CD4-positive, alpha-beta T cell treated with Interleukin-12 subunit alpha and Interleukin-12 subunit beta, for 1 hour (primary cell): ENCODE results near the gene PRSS33.

ENCODE experiments used
- DNase-seq: peaks from one replicate; pipeline ENCODE4 v3.0.0-alpha.2; 2020

The PRSS33 gene

DNA sequence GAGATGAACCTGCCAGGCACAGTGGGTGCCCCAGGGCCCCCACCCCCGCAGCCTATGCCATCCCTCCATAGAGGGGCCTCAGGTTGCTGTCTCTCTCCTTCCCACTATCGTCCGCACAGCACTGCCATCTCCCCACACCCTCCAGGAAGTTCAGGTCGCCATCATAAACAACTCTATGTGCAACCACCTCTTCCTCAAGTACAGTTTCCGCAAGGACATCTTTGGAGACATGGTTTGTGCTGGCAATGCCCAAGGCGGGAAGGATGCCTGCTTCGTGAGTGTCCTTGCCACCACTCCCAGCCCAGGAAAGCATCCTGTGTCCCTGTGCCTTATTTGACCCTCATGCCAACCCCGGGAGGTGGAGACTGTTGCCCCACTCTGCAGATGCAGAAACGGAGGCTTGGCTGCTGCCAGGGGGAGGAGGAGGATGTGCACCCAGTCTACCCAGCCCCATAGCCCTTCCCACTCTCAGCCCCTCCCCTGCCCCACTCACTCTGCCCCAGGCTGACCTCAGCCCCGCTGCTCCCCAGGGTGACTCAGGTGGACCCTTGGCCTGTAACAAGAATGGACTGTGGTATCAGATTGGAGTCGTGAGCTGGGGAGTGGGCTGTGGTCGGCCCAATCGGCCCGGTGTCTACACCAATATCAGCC, 33.6 kb upstream of the PRSS33 start:
- no peak for DNase-seq

DNA sequence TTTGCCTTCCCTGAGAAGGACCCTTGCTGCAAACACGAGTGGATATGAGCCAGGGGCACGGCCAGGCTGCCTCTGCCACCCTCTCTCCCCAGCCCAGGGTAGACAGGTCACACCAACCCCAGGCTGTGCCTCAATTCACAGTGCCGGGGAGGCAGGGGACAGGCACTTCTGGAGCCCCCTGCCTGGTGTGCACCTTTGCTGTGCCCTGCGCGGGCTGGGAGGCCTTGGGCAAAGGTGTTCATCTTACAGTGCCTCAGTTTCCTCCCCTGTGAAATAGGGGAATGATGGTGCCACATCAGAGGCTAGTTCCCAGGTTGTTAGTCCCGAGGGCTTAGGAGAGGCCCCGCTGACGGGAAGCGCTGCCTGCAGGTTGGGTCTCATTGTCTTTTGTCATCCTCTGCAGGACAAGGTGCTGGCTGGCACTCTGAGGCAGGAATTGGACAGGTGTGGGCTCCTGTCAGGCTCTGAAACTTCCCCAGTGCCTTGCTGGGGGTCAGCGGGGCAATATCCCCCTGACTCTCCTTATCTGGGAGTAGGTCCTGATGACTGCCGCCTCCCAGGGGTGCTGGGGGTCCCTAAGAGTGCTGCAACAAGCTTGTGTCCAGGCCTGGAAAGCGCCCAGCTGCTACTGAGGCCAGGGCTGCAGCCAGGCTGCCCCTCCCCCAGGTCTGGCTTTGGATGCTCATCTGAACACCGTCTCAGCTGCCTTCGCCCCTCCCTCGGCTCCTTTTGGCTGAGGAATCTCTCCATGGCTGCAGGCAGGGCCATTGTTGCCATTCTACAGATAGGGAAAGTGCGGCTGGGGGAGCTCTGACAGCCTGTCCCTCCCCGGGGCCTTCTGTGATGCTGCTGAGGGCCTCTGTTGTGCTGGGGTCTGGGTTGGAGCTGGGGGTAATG, 32.8 kb upstream of the PRSS33 start:
- DNase-seq: no peak

DNA sequence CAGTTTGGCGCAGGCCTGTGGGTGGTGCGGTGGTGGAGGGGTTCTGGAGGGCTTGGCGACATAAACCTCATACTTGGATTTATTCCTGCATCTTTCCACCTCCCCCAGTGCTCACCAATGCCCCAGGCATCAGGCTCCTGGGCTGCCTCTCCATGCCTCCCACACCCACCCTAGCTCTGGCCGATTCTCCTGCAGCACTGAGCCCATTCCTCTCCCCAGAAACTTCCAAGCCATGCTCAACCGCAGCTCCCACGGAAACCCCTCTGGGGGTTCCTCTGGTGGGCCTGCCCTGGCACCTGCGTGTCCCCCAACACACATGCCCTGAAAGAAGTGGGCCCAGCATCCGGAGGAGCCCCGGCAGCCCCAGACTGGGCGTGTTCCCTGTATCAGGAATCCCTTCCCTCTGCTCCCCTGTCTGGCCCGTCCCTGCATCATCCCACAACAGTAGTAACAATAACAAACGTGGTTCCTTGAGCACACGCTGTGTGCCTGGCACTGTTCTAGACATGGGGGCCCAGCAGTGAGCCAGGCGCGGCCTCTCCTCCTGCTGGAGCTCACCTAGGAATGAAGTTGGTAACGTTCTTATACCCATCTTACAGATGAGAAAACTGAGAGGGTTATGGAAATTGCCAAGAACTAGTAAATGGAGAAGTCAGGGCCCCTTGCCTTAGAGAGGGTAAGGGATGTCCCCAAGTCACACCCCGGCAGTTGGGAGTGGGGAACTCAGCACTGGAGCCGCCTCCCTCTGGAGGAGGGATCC, 32.0 kb upstream of the PRSS33 start:
- DNase-seq: no peak

DNA sequence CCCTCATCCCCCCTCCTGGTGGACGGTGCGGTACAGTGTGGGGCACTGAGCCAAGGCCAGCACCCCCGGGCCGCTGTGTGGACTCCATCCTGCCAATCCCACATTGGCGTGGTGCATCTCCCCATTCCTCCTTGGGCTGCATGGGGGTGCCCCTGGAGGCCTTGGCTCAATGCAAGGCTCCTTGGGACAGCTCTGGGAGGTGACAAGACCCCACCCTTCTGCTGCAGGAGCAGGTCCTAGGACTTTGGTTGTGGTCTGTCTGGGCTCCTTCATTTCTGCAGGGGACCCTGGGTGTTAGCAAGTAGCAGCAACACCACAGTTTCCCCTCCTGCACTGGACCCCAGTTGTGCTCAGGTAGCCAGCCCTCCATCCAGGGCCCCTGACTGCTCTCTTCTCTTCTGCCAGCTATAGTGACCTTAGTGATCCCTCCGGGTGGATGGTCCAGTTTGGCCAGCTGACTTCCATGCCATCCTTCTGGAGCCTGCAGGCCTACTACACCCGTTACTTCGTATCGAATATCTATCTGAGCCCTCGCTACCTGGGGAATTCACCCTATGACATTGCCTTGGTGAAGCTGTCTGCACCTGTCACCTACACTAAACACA, 31.0 kb upstream of the PRSS33 start:
- DNase-seq: no peak

DNA sequence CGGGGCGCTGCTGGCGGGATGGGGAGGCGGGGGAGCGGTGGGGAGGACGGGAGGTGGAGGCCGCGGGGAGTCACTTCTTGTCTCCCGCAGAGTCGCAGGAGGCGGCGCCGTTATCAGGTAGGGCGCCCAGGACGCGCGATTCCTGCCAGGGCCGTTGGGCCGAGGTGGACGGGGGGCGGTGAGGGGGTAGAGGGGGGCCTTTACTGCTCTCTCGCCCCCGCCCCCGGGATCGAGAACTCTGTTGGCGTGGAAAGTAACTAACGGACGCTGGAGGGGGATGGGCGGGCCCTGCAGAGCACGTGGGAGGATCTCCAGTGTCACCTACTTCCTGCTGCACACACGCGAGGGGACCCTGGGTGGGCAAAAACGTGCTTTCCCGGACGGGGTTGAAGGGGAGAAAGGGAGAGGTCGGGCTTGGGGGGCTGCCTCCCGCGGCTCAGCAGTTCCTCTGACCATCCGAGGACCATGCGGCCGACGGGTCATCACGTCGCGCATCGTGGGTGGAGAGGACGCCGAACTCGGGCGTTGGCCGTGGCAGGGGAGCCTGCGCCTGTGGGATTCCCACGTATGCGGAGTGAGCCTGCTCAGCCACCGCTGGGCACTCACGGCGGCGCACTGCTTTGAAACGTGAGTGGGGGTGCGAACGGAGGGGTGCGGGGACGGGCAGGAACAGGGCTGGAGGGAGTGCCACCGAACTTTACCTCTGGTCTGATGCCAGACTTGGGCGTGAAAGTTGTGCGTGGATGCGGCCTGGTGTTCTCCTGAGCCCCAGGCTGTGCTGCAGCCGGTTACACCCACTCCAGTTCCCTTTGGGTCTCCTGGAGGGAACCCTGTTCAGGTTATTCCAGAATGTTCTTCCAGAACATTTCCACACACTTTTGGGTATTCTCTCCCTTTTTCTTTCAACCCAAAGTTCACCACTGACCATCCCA, 30.2 kb upstream of the PRSS33 start:
- DNase-seq: no peak

DNA sequence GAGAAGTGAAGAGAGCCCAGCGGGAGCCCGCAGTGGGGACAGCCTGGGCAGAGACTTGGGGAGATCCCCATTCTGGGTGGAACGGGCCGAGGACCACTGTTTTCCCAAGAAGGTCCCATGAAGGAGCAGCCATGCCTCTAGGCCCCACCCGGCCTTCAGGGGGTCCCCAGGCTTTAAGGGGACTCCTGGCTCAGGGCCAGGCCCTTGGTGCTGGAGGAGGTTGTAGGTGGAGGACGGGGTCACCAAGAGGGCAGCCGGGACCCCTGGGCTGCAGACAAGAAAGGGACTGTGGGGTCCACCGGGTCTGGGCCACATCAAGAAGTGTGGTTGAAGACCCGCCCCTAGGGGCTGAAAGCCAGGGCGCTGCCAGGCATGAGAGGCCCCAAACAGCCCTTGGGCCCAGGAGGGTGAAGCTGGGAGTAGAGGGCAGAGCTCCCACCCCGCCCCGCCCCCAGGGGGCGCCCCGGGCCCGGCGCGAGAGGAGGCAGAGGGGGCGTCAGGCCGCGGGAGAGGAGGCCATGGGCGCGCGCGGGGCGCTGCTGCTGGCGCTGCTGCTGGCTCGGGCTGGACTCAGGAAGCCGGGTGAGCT, 29.5 kb upstream of the PRSS33 start, which contains the start of gene PRSS21:
Gene PRSS21 (plus strand): TSS at position 487 of the 589 bp plus-strand sequence. CDS start 32 bp downstream, at position 519.
- DNase-seq: peak; percentile 47

DNA sequence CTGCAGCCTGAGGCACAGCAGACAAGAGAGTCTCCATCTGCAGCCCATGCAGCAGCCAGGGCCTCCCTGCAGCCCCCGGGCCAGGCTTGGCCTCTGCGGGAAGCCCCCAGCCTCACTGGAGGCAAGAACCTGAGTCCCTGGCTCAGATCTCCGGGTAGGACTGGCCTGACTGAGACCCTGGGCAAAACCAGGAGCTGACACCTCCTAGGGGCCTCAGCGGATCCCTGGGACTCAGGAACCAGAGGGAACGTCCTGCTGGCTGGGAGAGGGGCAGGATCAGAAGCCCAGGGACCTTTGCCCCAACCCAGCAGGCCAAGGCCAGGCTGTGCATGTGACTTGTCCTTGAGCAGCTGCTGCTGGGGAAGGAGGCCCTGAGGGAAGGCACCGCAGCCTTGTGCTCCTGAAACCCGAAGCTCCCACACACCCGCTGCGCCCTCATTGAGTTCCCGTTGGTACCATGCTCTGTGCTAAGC, 28.0 kb upstream of the PRSS33 start:
- no peak for DNase-seq

DNA sequence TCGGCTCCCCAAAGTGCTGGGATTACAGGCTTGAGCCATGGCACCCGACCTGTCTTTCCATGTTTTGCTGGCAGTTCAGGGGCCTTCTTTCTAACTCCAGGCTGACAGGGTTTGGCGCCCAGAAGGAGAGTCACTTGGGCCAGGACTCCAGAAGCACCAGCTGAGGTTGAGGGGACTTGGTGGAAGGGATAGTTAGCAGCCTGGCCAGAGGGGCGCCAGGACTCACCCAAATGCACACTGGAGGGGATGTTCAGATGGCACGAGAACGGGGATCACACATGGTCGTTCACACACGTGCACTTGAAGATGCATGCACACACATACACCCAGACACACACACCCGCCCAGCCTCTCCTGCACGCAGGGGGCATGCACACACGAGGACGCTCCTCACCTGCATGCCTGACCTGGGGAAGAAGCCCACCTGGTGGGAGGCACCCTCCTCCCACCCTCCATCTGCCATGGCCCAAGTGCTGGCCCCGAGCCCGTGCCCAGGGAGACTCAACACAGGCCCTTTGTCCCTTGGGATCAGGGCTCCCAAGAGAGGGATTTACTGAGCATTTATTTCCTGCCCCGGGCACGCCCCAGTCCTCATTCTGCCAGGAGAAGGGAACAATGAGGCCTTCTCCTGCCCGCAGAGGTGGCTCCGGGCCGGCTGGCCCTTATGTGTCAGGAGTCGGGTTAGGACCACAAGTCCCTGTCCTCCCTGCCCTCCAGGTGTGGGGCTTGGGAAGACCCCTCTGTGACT, 27.4 kb upstream of the PRSS33 start:
- DNase-seq: no peak

DNA sequence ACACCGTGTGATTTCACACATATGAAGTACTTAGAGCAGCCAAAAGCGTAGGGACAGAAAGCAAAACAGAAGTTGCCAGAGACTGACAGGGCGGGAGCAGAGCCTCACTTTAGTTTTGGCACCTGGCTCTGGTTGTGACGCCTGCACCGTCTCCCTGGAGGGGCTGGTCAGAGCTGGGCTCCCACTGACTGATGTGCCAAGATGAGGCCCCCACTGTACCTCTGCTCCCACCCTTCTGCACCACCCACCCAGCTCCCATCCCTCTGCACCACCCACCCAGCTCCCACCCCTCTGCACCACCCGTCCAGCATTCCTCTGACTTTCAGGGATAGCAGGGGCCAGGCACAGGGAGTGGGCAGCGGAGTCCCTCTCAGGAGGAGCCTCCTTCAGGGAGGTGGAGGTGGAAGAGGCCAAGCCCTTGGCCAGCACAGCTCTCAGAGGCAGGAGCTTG, 26.4 kb upstream of the PRSS33 start:
- DNase-seq: no peak

DNA sequence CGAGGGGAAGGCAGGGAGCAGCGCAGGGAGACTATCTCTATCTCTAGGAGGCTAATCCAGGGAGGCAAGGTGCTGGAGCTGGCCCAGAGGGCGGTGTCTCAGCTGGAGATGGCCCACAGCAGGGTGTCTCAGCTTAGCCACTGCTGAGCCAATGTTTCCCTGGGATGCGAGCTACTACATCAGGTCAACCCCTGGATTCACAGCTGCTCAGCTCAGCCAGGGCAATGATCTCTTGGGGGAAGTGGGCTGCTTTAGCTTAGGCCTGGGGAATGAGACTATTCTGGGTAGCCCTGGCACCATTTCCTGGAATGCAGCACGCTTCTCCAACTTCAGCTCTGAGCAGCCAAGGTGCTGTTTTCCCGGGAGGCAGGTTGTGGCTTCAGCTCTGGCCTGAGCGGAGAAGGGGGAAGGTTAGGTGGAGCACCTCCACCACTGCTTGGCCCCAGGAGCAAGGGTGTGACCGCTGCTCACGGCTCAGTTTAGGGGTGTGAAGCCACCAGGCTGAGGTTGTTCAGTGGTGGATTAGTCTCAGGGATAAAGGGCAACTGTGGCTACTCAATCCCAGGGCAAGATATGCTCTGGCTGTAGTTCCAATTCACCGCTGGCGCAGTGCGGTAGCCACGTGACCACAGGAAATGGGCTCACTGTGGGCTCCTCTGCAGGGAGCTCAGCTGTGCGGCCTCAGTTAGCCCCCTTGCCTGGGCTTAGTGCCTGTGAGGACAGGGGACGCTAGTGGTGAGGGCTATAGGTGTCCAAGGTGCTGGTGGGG, 24.5 kb upstream of the PRSS33 start:
- no peak for DNase-seq

DNA sequence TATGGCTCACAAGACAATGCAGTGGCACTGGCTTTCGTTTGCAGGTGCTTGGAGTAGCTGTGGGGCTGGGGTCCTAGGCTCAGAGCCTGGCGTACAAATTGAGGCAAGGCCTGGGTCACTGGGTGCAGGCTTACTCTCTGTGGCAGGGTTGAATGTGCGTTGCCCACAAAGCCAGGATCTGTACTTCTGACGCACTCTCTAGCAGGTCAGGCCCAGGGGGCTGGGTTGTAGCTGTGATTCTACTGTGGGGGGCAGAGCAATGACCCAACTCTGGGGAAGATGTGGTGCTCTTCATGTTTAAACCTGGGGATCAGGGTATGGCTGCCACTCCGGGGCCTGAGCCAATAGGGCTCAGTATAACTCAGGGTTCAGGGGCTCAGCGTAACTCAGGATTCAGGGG, 23.3 kb upstream of the PRSS33 start:
- DNase-seq: no peak

DNA sequence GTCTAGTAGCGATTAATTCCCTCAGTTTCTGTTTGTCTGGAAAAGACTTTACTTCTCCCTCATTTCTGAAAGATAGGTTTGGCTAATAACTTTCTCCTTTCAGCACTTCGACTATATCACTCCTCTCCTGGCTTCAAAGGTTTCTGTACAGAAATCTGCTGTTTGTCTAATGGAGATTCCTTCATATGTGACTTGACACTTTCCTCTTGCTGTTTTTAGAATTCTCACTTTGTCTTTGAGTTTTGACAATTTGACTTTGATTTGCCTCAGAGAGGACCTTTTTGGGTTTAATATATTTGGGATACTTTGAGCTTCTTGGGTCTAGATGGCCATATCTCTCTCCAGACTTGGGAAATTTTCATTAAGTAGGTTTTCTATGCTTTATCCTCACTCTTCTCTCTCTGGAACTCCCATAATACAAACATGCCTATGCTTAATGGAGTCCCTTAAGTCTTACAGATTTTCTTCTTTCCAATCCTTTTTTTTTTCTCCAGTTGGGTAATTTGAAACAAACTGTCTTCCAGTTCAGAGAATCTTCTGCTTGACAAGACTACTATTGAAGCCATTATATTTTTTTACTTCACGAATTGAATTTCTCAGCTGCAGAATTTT, 21.9 kb upstream of the PRSS33 start:
- no peak for DNase-seq

DNA sequence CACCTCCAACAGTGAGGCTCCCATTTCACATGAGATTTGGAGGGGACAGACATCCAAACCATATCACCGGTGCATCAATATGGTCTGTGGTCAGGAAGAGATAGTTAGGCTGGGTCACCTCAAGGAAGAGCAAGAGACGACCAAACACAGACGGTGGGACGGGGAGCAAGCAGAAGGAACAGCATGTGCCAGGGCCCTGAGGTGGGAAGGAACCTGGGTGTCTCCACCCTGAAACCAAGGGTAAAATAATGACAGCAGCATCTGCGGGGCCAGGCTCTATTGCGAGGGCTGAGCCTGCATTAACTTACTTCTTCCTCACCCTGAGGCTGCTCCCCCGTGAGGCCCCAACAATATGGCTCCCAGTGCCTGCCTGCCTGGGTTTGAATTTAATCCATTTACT, 20.8 kb upstream of the PRSS33 start:
- DNase-seq: no peak

DNA sequence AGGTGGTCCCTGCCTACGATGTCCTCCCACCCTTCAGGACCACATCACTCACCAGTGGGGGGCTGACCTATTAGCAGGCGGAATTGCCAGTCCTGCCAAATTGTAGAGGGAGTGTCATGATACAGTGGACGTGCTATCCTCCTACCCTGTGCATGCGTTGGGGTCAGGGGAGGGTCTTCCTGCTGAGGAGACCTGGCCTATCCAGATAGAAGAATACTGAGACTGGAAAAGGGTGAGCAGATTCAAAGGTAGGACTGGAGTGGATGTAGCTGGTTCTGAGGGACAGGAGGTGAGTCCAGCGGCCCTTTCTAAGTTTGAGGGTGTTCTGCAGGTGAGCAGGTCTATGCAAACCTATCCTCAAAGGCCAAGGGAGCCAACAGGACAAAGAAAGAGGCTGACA, 18.9 kb upstream of the PRSS33 start:
- DNase-seq: no peak

DNA sequence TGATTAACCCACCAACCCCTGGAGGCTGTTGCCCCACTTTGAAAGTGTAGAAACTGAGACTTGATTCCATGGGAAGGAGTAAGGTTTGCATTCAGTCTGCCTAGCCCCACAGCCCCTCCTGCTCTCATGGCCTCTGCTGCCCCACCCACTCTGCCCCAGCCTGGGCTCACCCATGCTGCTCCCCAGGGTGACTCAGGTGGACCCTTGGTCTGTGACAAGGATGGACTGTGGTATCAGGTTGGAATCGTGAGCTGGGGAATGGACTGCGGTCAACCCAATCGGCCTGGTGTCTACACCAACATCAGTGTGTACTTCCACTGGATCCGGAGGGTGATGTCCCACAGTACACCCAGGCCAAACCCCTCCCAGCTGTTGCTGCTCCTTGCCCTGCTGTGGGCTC, 17.4 kb upstream of the PRSS33 start:
- DNase-seq: no peak

DNA sequence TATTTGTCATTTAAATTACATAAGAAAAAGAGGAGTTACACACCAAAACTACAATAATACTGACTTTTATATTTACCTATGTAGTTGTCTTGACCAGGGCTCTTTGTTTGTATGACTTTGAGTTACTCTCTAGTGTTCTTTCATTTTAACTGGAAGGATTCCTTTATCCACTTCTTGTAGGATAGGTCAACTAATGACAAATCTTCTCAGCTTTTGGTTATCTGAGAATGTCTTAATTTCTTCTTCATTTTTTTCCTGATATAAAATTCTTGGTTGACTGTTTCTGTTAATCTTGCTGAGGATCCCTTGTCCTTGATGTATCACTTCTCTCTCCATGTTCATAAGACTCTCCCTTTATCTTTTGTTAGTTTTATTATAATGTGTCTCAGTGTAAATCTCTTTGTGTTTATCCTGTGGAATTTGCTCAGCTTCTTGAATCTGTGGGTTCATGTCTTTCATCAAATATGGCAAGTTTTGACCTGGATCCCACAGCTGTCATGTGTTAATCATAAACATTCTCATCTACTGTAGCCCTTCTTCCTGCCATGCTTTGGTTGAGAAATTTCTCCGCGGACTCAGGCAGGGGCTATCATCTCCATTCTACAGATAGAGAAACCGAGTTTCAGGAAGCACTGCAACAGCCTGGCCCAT, 16.3 kb upstream of the PRSS33 start:
- no peak for DNase-seq

DNA sequence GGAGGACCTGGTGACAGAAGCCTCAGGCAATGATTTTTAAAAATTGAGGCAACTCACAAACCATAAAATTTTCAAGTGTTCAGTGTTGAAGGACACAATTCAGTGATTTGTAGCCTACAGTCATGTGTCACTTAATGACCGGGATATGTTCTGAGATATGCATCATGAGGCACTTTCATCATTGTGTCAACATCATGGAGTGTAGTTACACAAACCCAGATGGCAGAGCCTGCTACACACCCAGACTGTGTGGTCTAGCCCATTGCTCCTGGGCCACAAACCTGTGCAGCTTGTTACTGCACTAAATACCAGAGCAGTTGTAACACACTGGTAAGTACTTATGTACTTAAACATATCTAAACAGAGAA, 12.5 kb upstream of the PRSS33 start:
- DNase-seq: no peak

DNA sequence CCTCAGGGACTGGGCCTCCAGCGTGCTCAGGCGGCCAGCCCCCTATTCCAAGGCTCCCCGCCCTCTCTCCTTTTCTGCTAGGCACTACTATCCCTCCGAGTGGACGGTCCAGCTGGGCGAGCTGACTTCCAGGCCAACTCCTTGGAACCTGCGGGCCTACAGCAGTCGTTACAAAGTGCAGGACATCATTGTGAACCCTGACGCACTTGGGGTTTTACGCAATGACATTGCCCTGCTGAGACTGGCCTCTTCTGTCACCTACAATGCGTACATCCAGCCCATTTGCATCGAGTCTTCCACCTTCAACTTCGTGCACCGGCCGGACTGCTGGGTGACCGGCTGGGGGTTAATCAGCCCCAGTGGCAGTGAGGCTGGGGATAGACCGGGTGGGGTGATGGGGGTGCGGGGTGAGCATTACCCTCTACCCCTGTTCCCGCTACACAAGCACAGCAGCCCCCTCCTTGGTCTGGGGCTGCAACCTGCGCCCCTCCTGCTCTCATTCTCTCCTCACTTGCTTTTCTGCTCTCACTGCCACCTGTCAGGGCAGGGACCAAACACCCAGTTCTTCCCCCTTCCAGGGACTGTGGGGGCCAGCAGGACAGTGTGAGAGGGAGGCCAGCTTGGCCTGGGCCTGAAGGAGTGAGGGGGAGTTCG, 12.0 kb upstream of the PRSS33 start:
- no peak for DNase-seq
